PFSK-1 (cell line): ENCODE data around the gene FITM1.

Source experiments
- POLR2AphosphoS5 ChIP-seq: IDR thresholded peaks from 2 replicates; pipeline ENCODE4 v1.6.1; 2012; ENCODE audit warnings: low read depth, mild to moderate bottlenecking, control low read depth, low read length, moderate library complexity
- REST ChIP-seq, 2 experiments: IDR thresholded peaks; 2 replicates each; pipeline versions ENCODE4 v1.6.1 to v1.8.0; 2011 to 2012; ENCODE audit warnings: low read depth in 2 of 2, low read length in 2 of 2, control low read depth in 1 of 2, inconsistent platforms in 1 of 2, mild to moderate bottlenecking in 1 of 2, moderate library complexity in 1 of 2; ENCODE audit not compliant: insufficient read depth in 1 of 2
- SIN3A ChIP-seq: IDR thresholded peaks from 2 replicates; pipeline ENCODE4 v1.6.1; 2012; ENCODE audit warnings: mild to moderate bottlenecking, low read length, moderate library complexity, borderline replicate concordance; ENCODE audit not compliant: insufficient read depth

GRCh38 chr14:24087004-24087403 is 43.5 kb upstream of the FITM1 start:
- TF ChIP-seq REST (IDR thresholded peaks at IDR 0.05; ENCODE audit: insufficient read depth in 1 of 2, low read depth in 2 of 2, low read length in 2 of 2) (no peak), SIN3A (no peak), POLR2AphosphoS5 (no peak)
